ENCODE data around the gene HEPH. TPM values are rescaled to one million over a fixed set of nuclear protein-coding genes. Genes with fewer than 3 reads are reported as not detected.
"Not testable (repeated sequence)": the region's sequence is repeated elsewhere in the genome, so short reads cannot be mapped to it uniquely, and the experiment has no call there.

Gene HEPH
- polyA plus RNA-seq, 12 donors = 2.8 to 28.3 (median 7.6) TPM; not detected in 1

GRCh38 chrX:66203114-66203513, 39.1 kb downstream of the HEPH start:
- DNase-seq = no peak

GRCh38 chrX:66221856-66222255, 57.8 kb downstream of the HEPH start:
- DNase-seq = no peak

- no peak for DNase-seq
Measured at GRCh38 chrX:66232296-66232695, 68.2 kb downstream of the HEPH start.

GRCh38 chrX:66233209-66233608, 69.2 kb downstream of the HEPH start:
- no peak for DNase-seq

- not testable (repeated sequence) for DNase-seq
Measured at GRCh38 chrX:66233904-66234303, 69.9 kb downstream of the HEPH start.

- DNase-seq = no peak
Measured at GRCh38 chrX:66255359-66255967, 91.4 kb downstream of the HEPH start.

GRCh38 chrX:66262807-66263206, 98.8 kb downstream of the HEPH start:
- no peak for DNase-seq

Other genes starting within 250 kb of the HEPH start
- gene VSIG4, start 124.2 kb upstream of the HEPH start, polyA plus RNA-seq (ENCODE audit: insufficient read length in 12 of 12) = 10 to 100 TPM in 7 of 12 donors, 1 to 10 TPM in 3, not detected in 2; 8.3 to 18.4 (median 12.7) TPM